Suprapubic skin (tissue), 4 donors: ENCODE results near the gene MTTP. TPM values are rescaled to one million over a fixed set of nuclear protein-coding genes. Genes with fewer than 3 reads are reported as not detected.

ENCODE experiments used
- DNase-seq, 2 donors: peaks; one replicate each; pipeline ENCODE4 v3.0.0-alpha.2; 2019; ENCODE audit warnings: low spot score in 2 of 2
- H3K27ac ChIP-seq: fragments of 200-600 bp; sonication (generic); one replicate; pipeline ENCODE4 v1.5.1; 2019
- H3K27me3 ChIP-seq: fragments of 200-600 bp; sonication (generic); one replicate; pipeline ENCODE4 v1.5.1; 2019
- H3K36me3 ChIP-seq: fragments of 200-600 bp; sonication (generic); one replicate; pipeline ENCODE4 v1.5.1; 2019
- H3K4me1 ChIP-seq: fragments of 200-600 bp; sonication (generic); one replicate; pipeline ENCODE4 v1.5.1; 2019
- H3K4me3 ChIP-seq: fragments of 200-600 bp; sonication (generic); one replicate; pipeline ENCODE4 v1.5.1; 2019; ENCODE audit warnings: mild to moderate bottlenecking
- H3K9me3 ChIP-seq: fragments of 200-600 bp; sonication (generic); one replicate; pipeline ENCODE4 v1.5.1; 2019
- CTCF ChIP-seq, 2 donors: fragments of 200-600 bp in 1 of 2; fragments of 450-650 bp in 1 of 2; sonication (generic) in 1 of 2; IDR thresholded peaks; one replicate each; pipeline ENCODE4 v1.5.1; 2016 to 2019; ENCODE audit warnings: antibody characterized with exemption in 2 of 2, mild to moderate bottlenecking in 1 of 2, moderate library complexity in 1 of 2
- EP300 ChIP-seq: sonication (generic); formaldehyde crosslinking; IDR thresholded peaks from one replicate; pipeline ENCODE4 v1.6.1; 2017; ENCODE audit warnings: antibody characterized with exemption
- POLR2A ChIP-seq, 2 donors: fragments of 450-650 bp; IDR thresholded peaks; one replicate each; pipeline ENCODE4 v1.6.1; 2017; ENCODE audit warnings: antibody characterized with exemption in 2 of 2, mild to moderate bottlenecking in 2 of 2, moderate library complexity in 2 of 2
- POLR2AphosphoS5 ChIP-seq, 3 donors: sonication (generic); formaldehyde crosslinking; IDR thresholded peaks; one replicate each; pipeline ENCODE4 v1.6.1; 2017; ENCODE audit warnings: antibody characterized with exemption in 3 of 3
- WGBS: methylation state at CpG from one replicate; pipeline ENCODE4 v1.1.5; 2018; 5-methylcytosine and 5-hydroxymethylcytosine counted together
- total RNA-seq, 4 donors: library from RNA; depleted of rRNA; stranded (reverse); fragments of >200 nt; gene quantifications; one replicate each; pipeline ENCODE4 v1.1.0, GENCODE V29; 2016

MTTP gene
- total RNA-seq, 4 donors from 2014 or later: 0.97 to 1.6 (median 1.3) TPM; not detected in 1

GRCh38 chr4:99657798-99658197 is 83.2 kb downstream of the MTTP start, which contains the start of gene C4orf54:
Gene C4orf54, minus strand, starts transcription at chr4:99657828. Its CDS starts 3,180 bp downstream, at chr4:99654648.
- H3K4me3 ChIP-seq: no peak within 1 kb of the TSS
- WGBS: 94% methylated on average over 1 of the region's 1 CpG

GRCh38 chr4:99658666-99659065 is 84.0 kb downstream of the MTTP start:
- Histone ChIP-seq H3K27ac (no peak overlapping the region), H3K36me3 (no peaks in the 10 kb centered on the region), H3K27me3 (no peaks in the 10 kb centered on the region), H3K4me1 (peaks cover 5% of the 10 kb centered on the region), H3K9me3 (no peaks in the 10 kb centered on the region), H3K4me3 (no peak overlapping the region)
- 87% methylated on average over 4 of the region's 4 CpGs for WGBS
- no peak for TF ChIP-seq EP300
- TF ChIP-seq POLR2AphosphoS5 (IDR thresholded peaks at IDR 0.05): no peak
- no peak for TF ChIP-seq CTCF (IDR thresholded peaks at IDR 0.05)
- TF ChIP-seq POLR2A (IDR thresholded peaks at IDR 0.05): no peak
- DNase-seq: no peak

More at GRCh38 chr4:99657798-99658197, 83.2 kb downstream of the MTTP start, which contains the start of gene C4orf54:
- Histone ChIP-seq H3K27me3 (no peaks in the 10 kb centered on the region), H3K9me3 (no peaks in the 10 kb centered on the region), H3K27ac (no peak within 1 kb of the TSS), H3K4me1 (peaks cover 5% of the 10 kb centered on the region), H3K36me3 (no peaks in the 10 kb centered on the region)
- TF ChIP-seq POLR2AphosphoS5 (IDR thresholded peaks at IDR 0.05) (no peak), POLR2A (IDR thresholded peaks at IDR 0.05) (no peak), CTCF (IDR thresholded peaks at IDR 0.05) (no peak), EP300 (no peak)
- no peak for DNase-seq

- H3K4me1 ChIP-seq: no peaks in the 10 kb centered on the region
- no peak for TF ChIP-seq POLR2A (IDR thresholded peaks at IDR 0.05)
- H3K4me3 ChIP-seq: no peak overlapping the region
- DNase-seq: no peak
- H3K27ac ChIP-seq: no peak overlapping the region
- 87% methylated on average over 5 of the region's 5 CpGs for WGBS
- H3K36me3 ChIP-seq: no peaks in the 10 kb centered on the region
- no peaks in the 10 kb centered on the region for H3K9me3 ChIP-seq
- no peaks in the 10 kb centered on the region for H3K27me3 ChIP-seq
These were observed 87.3 kb downstream of the MTTP start for GRCh38 chr4:99661907-99662306.

GRCh38 chr4:99664716-99665115 is 90.1 kb downstream of the MTTP start:
- no peak overlapping the region for H3K4me3 ChIP-seq
- no peak for DNase-seq
- no peak for TF ChIP-seq CTCF (IDR thresholded peaks at IDR 0.05)
- no peak for TF ChIP-seq EP300
- no peak for TF ChIP-seq POLR2AphosphoS5 (IDR thresholded peaks at IDR 0.05)
- no peak for TF ChIP-seq POLR2A (IDR thresholded peaks at IDR 0.05)
- H3K4me1 ChIP-seq: no peaks in the 10 kb centered on the region
- no peaks in the 10 kb centered on the region for H3K36me3 ChIP-seq
- no peaks in the 10 kb centered on the region for H3K27me3 ChIP-seq
- no peak overlapping the region for H3K27ac ChIP-seq
- no peaks in the 10 kb centered on the region for H3K9me3 ChIP-seq

- no peak for TF ChIP-seq CTCF (IDR thresholded peaks at IDR 0.05)
- no peak for TF ChIP-seq POLR2AphosphoS5 (IDR thresholded peaks at IDR 0.05)
- TF ChIP-seq EP300: no peak
- no peak for TF ChIP-seq POLR2A (IDR thresholded peaks at IDR 0.05)
- WGBS: 89% methylated on average over 1 of the region's 1 CpG
- Histone ChIP-seq H3K27ac (no peak overlapping the region), H3K4me1 (no peaks in the 10 kb centered on the region), H3K36me3 (no peaks in the 10 kb centered on the region), H3K4me3 (no peak overlapping the region), H3K27me3 (no peaks in the 10 kb centered on the region), H3K9me3 (no peaks in the 10 kb centered on the region)
- no peak for DNase-seq
These were observed 91.4 kb downstream of the MTTP start for GRCh38 chr4:99665983-99666382.

- no peaks in the 10 kb centered on the region for H3K4me1 ChIP-seq
- no peak overlapping the region for H3K27ac ChIP-seq
- H3K36me3 ChIP-seq: no peaks in the 10 kb centered on the region
- TF ChIP-seq POLR2A (IDR thresholded peaks at IDR 0.05) (no peak), POLR2AphosphoS5 (IDR thresholded peaks at IDR 0.05) (no peak), EP300 (no peak), CTCF (IDR thresholded peaks at IDR 0.05) (no peak)
- 88% methylated on average over 1 of the region's 1 CpG for WGBS
- H3K27me3 ChIP-seq: no peaks in the 10 kb centered on the region
- no peaks in the 10 kb centered on the region for H3K9me3 ChIP-seq
- H3K4me3 ChIP-seq: no peak overlapping the region
- DNase-seq: no peak
These were observed 93.8 kb downstream of the MTTP start for GRCh38 chr4:99668472-99668871.
